COLO668 (cell line): Measurements from ENCODE around the gene DENND1A.

Experiments
- DNase-seq: peaks from one replicate; lab custom pipeline; 2025; ENCODE audit not compliant: unreplicated experiment; lab: John Stamatoyannopoulos, UW

Gene DENND1A

GRCh38 chr9:123421186-123421585 is 508.7 kb downstream of the DENND1A start:
- DNase-seq = no peak

- DNase-seq = no peak
Observed at GRCh38 chr9:123420592-123421111, 509.3 kb downstream of the DENND1A start.

DNA sequence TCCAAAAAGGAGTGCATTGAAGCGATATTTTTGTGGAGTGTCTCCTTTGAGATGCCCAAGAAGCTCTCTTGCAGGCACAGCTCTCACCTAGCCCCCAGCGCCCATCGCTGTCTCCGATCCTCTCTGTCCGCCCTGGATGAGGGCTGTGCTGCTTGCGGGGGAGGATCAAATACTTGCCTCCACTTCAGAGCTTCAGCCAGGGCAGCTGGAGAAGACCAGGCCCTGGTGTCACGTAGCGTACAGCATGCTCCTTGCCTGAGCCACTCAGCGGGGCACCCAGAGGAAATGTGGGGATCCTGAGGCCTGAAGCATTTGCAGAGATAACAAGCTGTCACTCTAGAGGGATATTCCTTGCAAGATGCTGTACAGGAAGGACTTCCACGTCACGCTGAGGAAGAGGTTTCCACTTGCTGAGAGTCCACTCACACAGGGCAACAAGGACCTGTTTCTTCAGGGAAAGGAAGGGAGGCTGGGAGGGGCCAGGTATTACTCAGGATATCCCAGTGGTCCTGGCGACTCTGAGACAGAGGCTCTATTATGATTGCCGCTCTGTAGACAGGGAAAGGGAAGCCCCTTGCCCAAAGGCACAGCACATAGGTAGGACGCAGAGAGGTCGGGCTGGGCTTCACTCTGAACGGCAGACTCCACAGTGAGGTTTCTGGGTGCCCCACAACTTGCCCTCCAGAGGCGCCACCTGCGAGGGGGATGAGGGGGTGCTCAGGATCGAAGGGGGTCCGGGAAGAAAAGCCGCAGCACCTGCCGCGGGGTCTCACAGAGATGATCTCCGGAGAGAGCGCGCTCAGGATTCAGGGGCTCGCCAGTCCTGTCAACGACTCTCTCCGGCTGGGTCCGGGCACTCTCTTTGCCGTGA is 510.0 kb downstream of the DENND1A start:
- DNase-seq = no peak

- DNase-seq = no peak
Observed at GRCh38 chr9:123419091-123419490, 510.8 kb downstream of the DENND1A start.

GRCh38 chr9:123418506-123418905 is 511.4 kb downstream of the DENND1A start:
- DNase-seq = no peak

DNA sequence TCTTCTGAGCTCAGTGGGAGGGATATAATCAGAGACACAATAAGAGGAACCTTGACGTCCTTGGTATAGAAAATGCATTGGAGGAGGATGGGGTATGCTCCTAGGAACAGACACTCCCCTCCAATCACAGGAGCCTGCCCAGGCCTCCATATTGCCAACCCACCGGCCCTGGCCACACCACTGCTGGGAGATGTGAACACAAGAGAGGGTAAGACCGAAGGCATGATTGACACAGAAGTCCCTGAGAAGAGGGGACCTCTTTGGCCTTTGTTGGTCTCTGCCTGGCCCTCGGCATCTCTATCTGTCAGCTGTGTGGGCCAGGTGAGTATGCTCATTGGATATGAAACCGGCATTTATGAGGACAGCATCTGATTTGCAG is 511.9 kb downstream of the DENND1A start:
- DNase-seq = no peak

- no peak for DNase-seq
Observed at GRCh38 chr9:123417289-123418051, 512.5 kb downstream of the DENND1A start.

DNA sequence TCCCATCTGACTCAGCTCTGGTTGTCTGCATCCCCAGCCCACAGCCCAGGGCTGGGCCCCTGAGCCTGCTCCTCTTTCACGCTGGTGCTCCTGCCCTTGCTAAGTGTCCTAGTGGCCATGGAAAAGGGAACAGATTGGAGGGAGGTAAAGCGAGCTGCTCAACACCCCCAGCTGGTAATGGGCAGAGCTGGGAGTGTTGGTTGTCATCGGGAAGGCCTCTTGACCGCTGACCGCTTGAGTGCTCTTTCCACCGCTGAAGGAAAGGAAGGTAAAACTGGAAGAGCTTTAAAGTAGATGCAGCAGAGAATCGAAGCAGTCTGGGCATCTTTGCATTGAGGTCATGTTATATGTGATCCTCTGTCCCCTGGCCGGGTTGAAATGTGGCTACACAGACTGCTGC is 513.8 kb downstream of the DENND1A start:
- no peak for DNase-seq

- no peak for DNase-seq
Observed at GRCh38 chr9:123414936-123415930, 514.7 kb downstream of the DENND1A start.

DNA sequence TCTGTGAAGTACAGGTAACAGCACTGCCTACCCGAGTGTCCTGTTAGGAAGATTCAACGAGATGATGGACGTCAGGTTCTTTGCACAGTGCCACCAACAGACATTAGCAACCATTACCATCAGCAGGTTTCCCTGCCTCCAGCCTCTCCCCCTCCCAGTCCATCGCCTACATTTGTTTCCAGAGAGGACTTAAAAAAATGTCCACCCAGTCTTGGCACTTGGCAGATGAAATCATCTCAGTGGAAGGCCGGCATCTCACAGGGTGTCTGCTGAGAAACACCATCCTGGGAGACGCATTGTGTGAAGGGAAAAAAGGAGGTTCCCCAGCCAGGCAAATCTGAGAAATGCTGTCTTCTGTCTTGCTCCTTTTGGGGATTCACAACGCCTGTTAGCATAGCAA is 515.7 kb downstream of the DENND1A start:
- no peak for DNase-seq

GRCh38 chr9:123412171-123412820 is 517.6 kb downstream of the DENND1A start:
- DNase-seq = no peak

DNA sequence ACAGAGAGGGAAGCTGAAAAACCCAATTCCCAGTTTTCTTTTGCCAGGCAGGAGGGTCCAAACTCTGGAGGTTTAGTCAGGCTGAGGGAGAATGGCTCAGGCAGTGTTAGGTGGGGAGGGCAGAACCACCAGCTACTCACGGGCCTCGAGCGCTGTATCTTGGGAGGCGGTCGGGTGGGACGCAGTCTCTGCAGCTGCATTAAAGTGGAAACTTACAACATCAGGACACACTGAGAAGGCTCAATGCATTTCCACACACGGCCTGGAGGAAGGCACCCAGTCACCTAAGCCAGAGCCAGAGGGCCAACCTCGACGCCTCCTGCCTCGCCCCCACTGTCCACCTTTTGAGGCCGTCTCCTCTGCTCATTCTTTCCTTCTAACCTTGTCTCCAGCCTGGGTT is 518.3 kb downstream of the DENND1A start:
- no peak for DNase-seq

- no peak for DNase-seq
Observed at GRCh38 chr9:123411191-123411590, 518.7 kb downstream of the DENND1A start.

GRCh38 chr9:123410281-123410910 is 519.5 kb downstream of the DENND1A start:
- DNase-seq = no peak

GRCh38 chr9:123408313-123409262 is 521.3 kb downstream of the DENND1A start:
- DNase-seq = no peak

DNA sequence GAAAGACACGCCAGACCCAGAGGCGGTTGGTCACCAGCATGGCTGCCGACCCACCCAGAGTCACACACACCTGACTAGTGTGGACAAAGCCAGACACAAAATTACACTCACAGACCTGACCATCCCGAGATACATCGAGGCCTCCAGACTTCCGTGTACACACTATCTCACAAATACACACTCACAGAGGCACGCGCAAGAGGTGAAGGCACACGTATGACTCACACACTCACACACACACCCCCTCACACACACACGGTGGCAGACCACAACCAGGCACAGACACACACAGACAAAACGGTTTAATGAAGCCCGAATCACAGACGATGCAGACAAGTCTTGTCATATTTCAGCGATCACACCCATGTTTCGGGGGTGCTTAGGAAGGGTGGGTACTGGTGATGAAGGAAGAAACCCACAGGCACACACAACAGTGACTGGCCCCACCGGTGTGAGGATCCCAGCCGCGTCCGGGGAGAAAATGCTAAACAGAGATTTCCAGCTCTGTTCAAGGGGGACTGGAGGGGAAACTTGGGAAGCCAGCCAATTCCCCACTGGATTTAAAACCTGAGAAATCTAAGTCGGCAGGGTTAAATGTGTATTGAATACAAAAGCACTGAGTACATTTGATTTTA is 522.6 kb downstream of the DENND1A start:
- no peak for DNase-seq

DNA sequence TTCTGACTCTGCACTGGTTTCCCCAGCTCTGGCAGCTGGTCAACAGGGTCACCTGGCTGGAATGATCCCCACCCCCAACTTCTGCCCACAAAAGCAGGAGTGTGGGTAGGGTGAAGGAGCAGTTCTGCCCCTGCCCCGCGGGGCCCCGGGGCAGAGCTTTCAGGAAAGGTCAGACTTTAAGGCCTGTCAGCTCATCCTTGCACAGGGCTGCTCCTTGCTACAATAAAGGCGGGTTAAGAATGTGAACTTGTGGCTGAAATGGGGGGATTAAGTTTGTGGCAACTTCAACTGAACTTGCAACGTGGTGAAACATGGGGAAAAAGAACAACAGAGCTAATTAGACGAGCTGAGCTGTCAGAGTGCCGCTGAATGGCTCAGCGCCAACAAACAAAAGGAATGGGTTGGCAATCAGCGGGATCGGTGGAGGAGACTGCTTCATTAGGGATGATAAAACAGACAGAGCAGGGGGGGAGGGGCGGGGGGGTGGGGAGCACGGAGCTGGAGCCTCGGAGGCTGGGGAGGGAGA is 523.2 kb downstream of the DENND1A start:
- DNase-seq = no peak

DNA sequence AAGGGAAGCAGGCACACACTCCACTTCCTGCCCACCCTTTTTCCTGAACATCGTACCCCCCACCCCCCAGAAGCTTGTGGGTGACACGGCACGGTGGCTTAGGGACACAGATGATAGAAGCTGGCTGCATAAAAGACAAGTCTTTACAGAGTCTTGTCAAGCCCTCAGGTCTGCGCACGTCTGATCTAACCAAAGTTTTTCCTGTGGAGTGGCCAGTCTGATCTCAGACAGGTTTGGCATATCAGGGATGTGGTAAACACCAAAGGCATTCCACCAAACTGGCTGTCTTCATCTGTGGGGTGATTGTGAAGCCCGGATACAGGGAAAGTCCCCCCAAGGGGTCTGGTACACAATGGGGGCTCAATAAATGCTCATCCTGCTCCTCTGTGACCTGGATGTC is 523.9 kb downstream of the DENND1A start:
- DNase-seq = no peak
